Nephron (organoid): ENCODE measurements around the gene TERC.
A peak's percentile ranks its signal among the peaks of the same experiment; 100 is the strongest.

Experiments
- H3K27ac Mint-ChIP-seq, 3 experiments: 2 replicates each; pipeline ENCODE4 v1.8.0; 2020; ENCODE audit warnings: mixed read lengths in 3 of 3, mild to moderate bottlenecking in 2 of 3, moderate library complexity in 1 of 3
- H3K27me3 Mint-ChIP-seq: 2 replicates; pipeline ENCODE4 v1.8.0; 2021; ENCODE audit warnings: low read depth, mild to moderate bottlenecking, moderate library complexity, mixed read lengths
- H3K36me3 Mint-ChIP-seq: 2 replicates; pipeline ENCODE4 v1.8.0; 2020; ENCODE audit warnings: low read depth, mixed read lengths
- H3K4me1 Mint-ChIP-seq: 2 replicates; pipeline ENCODE4 v1.8.0; 2020; ENCODE audit warnings: mixed read lengths
- H3K4me3 Mint-ChIP-seq, 3 experiments: 2 replicates each; pipeline ENCODE4 v1.8.0; 2020; ENCODE audit warnings: mild to moderate bottlenecking in 3 of 3, mixed read lengths in 3 of 3, moderate library complexity in 2 of 3
- H3K9me3 Mint-ChIP-seq: 2 replicates; pipeline ENCODE4 v1.8.0; 2020; ENCODE audit warnings: mixed read lengths
- TF ChIP-seq, protein P1 (sequence below), 3 experiments: fragments of 200-600 bp; sonication (generic); IDR thresholded peaks; one replicate each; pipeline ENCODE4 v1.5.0; 2021; ENCODE audit warnings: antibody characterized with exemption in 3 of 3; ENCODE audit not compliant: unreplicated experiment in 3 of 3

TERC gene

DNA sequence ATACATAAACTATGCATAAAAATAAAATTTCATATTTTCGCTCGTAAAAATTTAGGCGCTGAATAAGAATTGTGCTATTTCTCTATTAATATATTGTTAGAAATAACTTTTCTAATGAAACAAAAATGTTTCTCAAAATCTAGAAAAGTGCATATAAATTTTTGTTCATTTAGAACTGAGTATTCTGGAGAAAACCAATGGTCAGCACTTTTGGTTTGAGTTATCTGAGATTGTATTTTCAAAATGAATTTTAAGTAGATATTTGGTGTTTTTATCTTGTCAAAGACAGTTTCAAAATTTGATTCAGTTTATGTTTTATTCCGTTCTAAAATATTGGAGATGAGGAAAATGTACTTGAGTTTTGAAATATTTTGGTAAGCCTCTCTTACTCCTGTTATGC is 22.3 kb upstream of the TERC start:
- TF ChIP-seq, protein P1, sequence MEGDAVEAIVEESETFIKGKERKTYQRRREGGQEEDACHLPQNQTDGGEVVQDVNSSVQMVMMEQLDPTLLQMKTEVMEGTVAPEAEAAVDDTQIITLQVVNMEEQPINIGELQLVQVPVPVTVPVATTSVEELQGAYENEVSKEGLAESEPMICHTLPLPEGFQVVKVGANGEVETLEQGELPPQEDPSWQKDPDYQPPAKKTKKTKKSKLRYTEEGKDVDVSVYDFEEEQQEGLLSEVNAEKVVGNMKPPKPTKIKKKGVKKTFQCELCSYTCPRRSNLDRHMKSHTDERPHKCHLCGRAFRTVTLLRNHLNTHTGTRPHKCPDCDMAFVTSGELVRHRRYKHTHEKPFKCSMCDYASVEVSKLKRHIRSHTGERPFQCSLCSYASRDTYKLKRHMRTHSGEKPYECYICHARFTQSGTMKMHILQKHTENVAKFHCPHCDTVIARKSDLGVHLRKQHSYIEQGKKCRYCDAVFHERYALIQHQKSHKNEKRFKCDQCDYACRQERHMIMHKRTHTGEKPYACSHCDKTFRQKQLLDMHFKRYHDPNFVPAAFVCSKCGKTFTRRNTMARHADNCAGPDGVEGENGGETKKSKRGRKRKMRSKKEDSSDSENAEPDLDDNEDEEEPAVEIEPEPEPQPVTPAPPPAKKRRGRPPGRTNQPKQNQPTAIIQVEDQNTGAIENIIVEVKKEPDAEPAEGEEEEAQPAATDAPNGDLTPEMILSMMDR (IDR thresholded peaks at IDR 0.05; ENCODE audit: unreplicated experiment in 3 of 3): no peak
- Mint-ChIP-seq H3K27ac (no peak overlapping the region), H3K4me1 (no peaks in the 10 kb centered on the region), H3K36me3 (peaks cover 36% of the 10 kb centered on the region), H3K9me3 (no peaks in the 10 kb centered on the region), H3K27me3 (no peaks in the 10 kb centered on the region), H3K4me3 (no peak overlapping the region)

DNA sequence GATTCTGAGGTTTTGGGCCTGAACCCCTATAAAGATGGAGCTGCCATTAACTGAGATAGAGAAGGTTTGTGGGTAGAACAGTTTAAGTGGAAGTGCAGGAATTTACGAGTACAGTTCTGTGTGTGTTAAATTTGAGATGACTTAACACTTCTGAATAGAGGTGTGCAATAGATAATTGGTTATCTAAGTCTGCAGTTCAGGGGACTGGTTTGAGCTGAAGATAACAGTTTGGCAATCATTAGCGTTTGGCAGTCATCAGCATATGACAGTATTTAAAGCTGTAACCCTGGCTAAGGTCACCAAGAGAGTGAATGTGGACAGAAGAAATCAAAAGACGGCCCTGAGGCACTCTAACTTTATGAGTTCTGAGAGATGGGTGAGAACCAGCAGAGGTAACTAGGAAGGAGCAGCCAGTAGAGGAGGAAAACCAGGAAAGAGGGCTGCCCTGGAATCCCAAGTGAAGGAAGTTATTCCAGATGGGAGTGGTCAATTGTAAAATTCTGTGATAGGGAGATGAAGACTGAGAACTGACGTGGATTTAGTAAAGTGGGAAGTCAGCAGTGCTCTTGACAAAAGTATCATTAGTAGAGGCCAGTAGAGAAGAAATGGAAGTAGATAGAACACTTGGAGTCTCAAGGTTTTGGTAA is 16.5 kb upstream of the TERC start:
- TF ChIP-seq, protein P1 (IDR thresholded peaks at IDR 0.05; ENCODE audit: unreplicated experiment in 3 of 3): no peak
- H3K4me1 Mint-ChIP-seq: peaks cover under 1% of the 10 kb centered on the region
- H3K4me3 Mint-ChIP-seq: no peak overlapping the region
- no peaks in the 10 kb centered on the region for H3K27me3 Mint-ChIP-seq
- H3K36me3 Mint-ChIP-seq: peaks cover 56% of the 10 kb centered on the region
- H3K27ac Mint-ChIP-seq: no peak overlapping the region
- H3K9me3 Mint-ChIP-seq: no peaks in the 10 kb centered on the region

DNA sequence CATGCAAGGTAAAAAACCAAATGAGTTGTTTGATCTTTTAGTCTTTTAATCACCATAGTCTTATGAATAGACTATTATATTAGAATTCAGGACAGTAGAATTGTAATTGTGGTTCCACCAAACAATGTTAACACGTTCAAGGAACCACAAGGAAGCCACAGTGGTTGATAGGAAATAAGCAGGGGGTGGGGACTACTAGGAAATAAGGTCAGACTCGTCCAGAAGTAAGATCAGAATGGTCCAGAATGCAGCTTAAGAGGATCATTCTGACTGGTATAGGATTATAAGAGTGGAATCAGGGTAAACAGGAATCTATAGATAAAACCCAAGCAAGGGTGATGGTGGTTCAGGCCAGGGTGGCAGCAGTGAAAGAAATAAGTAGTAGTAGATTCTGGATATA is 15.9 kb upstream of the TERC start:
- Mint-ChIP-seq H3K27ac (no peak overlapping the region), H3K9me3 (no peaks in the 10 kb centered on the region), H3K27me3 (no peaks in the 10 kb centered on the region), H3K4me3 (no peak overlapping the region), H3K36me3 (peaks cover 55% of the 10 kb centered on the region), H3K4me1 (peaks cover 6% of the 10 kb centered on the region)
- TF ChIP-seq, protein P1 (IDR thresholded peaks at IDR 0.05; ENCODE audit: unreplicated experiment in 3 of 3): no peak

DNA sequence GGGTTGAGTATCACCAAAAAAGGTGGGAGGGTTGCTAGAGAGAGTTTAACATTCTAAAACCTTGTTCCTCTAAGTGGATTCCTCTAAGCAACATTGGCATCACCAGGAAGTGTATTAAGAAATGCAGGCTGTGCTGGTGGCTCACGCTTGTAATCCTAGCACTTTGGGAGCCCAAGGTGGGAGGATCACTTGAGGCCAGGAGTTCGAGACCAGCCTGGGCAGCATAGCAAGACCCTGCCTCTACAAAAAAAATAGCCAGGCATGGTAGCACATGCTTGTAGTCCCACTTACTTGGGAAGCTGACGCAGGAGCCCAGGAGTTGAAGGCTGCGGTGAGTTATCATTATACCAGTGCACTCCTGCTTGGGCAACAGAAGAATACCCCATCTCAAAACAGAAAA is 13.0 kb upstream of the TERC start:
- Mint-ChIP-seq H3K9me3 (no peaks in the 10 kb centered on the region), H3K4me1 (peaks cover 22% of the 10 kb centered on the region), H3K36me3 (peaks cover 58% of the 10 kb centered on the region), H3K4me3 (no peak overlapping the region), H3K27me3 (no peaks in the 10 kb centered on the region), H3K27ac (no peak overlapping the region)
- TF ChIP-seq, protein P1 (IDR thresholded peaks at IDR 0.05; ENCODE audit: unreplicated experiment in 3 of 3): no peak

DNA sequence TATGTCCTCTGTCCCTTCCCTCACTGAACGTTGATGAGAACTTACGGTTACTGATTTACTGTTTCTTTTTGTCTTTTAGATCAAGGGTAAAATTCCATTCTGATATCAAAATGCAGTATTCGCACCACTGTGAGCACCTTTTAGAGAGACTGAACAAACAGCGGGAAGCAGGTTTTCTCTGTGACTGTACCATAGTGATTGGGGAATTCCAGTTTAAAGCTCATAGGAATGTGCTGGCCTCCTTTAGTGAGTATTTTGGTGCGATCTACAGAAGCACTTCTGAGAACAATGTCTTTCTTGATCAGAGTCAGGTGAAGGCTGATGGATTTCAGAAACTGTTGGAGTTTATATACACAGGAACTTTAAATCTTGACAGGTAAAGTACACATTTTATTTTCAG is 9.3 kb upstream of the TERC start:
- TF ChIP-seq, protein P1 (IDR thresholded peaks at IDR 0.05; ENCODE audit: unreplicated experiment in 3 of 3): no peak
- Mint-ChIP-seq H3K4me1 (peaks cover 34% of the 10 kb centered on the region), H3K4me3 (peak overlapping the region; percentile 99 to 100 (median 100)), H3K9me3 (no peaks in the 10 kb centered on the region), H3K27ac (peak overlapping the region; percentile 95 to 98 (median 98)), H3K27me3 (no peaks in the 10 kb centered on the region), H3K36me3 (peaks cover 33% of the 10 kb centered on the region)
